GM23338 (cell line): ENCODE measurements around the gene ITPR2. TPM values are rescaled to one million over a fixed set of nuclear protein-coding genes. Genes with fewer than 3 reads are reported as not detected.

Source experiments
- ATAC-seq: fragments of 200-7000 bp; cut with Tn5 transposase; 3 replicates; pipeline ENCODE4 v1.9.1; 2020
- DNase-seq: peaks from one replicate; pipeline ENCODE4 v3.0.0-alpha.2; 2015; ENCODE audit warnings: low spot score
- H2AFZ ChIP-seq: fragments of 200-600 bp; sonication (generic); 2 replicates; pipeline ENCODE4 v1.8.0; 2016; ENCODE audit warnings: antibody characterized with exemption, mild to moderate bottlenecking, moderate library complexity
- H3F3A ChIP-seq: fragments of 200-600 bp; sonication (generic); replicated peaks from 2 replicates; pipeline ENCODE4 v1.8.0; 2017; ENCODE audit warnings: antibody characterized with exemption, mixed run types, low read depth
- H3K27ac ChIP-seq: fragments of 200-600 bp; sonication (generic); 2 replicates; pipeline ENCODE4 v1.6.1; 2016; ENCODE audit warnings: low read depth
- H3K27me3 ChIP-seq: fragments of 200-600 bp; sonication (generic); 2 replicates; pipeline ENCODE4 v1.8.0; 2016; ENCODE audit warnings: mild to moderate bottlenecking, mixed run types, moderate library complexity; ENCODE audit not compliant: insufficient read depth
- H3K36me3 ChIP-seq: fragments of 200-600 bp; sonication (generic); 2 replicates; pipeline ENCODE4 v1.8.0; 2016; ENCODE audit warnings: mild to moderate bottlenecking; ENCODE audit not compliant: insufficient read depth
- H3K4me1 ChIP-seq: fragments of 200-600 bp; sonication (generic); 2 replicates; pipeline ENCODE4 v1.8.0; 2016; ENCODE audit warnings: mild to moderate bottlenecking, moderate library complexity; ENCODE audit not compliant: insufficient read depth
- H3K4me2 ChIP-seq: fragments of 200-600 bp; sonication (generic); 2 replicates; pipeline ENCODE4 v1.7.1; 2017; ENCODE audit warnings: mixed run types
- H3K4me3 ChIP-seq: fragments of 200-600 bp; sonication (generic); 2 replicates; pipeline ENCODE4 v1.6.1; 2016; ENCODE audit warnings: mixed run types
- H3K79me2 ChIP-seq: fragments of 200-600 bp; sonication (generic); replicated peaks from 2 replicates; pipeline ENCODE4 v1.8.0; 2017; ENCODE audit warnings: mild to moderate bottlenecking; ENCODE audit not compliant: insufficient read depth
- H3K9me2 ChIP-seq: fragments of 200-600 bp; sonication (generic); 2 replicates; pipeline ENCODE4 v1.8.0; 2017; ENCODE audit not compliant: insufficient read depth
- H4K20me1 ChIP-seq: fragments of 200-600 bp; sonication (generic); replicated peaks from 2 replicates; pipeline ENCODE4 v1.8.0; 2017; ENCODE audit warnings: mild to moderate bottlenecking; ENCODE audit not compliant: insufficient read depth
- H3K27ac Mint-ChIP-seq: 2 replicates; pipeline ENCODE4 v1.8.0; 2020; ENCODE audit warnings: inconsistent platforms, mild to moderate bottlenecking, moderate library complexity, mixed read lengths
- H3K27me3 Mint-ChIP-seq: 3 replicates; pipeline ENCODE4 v1.8.0; 2022; ENCODE audit warnings: low read depth, mild to moderate bottlenecking, moderate library complexity, mixed read lengths, inconsistent platforms; ENCODE audit not compliant: insufficient read depth, poor library complexity
- H3K36me3 Mint-ChIP-seq: 3 replicates; pipeline ENCODE4 v1.8.0; 2021; ENCODE audit warnings: low read depth, mild to moderate bottlenecking, inconsistent platforms, moderate library complexity, mixed read lengths
- H3K4me1 Mint-ChIP-seq: 3 replicates; pipeline ENCODE4 v1.8.0; 2020; ENCODE audit warnings: mild to moderate bottlenecking, inconsistent platforms, mixed read lengths
- H3K4me3 Mint-ChIP-seq: 3 replicates; pipeline ENCODE4 v1.8.0; 2021; ENCODE audit warnings: moderate library complexity, mild to moderate bottlenecking, inconsistent platforms, mixed read lengths
- H3K9me3 Mint-ChIP-seq: 3 replicates; pipeline ENCODE4 v1.8.0; 2020; ENCODE audit warnings: moderate library complexity, mild to moderate bottlenecking, inconsistent platforms, mixed read lengths
- CREB1 ChIP-seq: fragments of 250-450 bp; sonication (Bioruptor Pico); IDR thresholded peaks from 2 replicates; pipeline ENCODE4 v1.5.0; 2020; ENCODE audit warnings: low read depth, mild to moderate bottlenecking, moderate library complexity
- EZH2 ChIP-seq: fragments of 200-600 bp; sonication (generic); IDR thresholded peaks from one replicate; pipeline ENCODE4 v1.8.0; 2017; ENCODE audit warnings: antibody characterized with exemption, mild to moderate bottlenecking, low read depth; ENCODE audit not compliant: unreplicated experiment
- EZH2phosphoT487 ChIP-seq: fragments of 200-600 bp; sonication (generic); IDR thresholded peaks from one replicate; pipeline ENCODE4 v1.8.1; 2018; ENCODE audit warnings: antibody characterized with exemption; ENCODE audit not compliant: unreplicated experiment
- JUNB ChIP-seq: IDR thresholded peaks from one replicate; pipeline ENCODE4 v1.6.1; 2016; ENCODE audit warnings: antibody characterized with exemption; ENCODE audit not compliant: unreplicated experiment
- NANOG ChIP-seq: IDR thresholded peaks from 2 replicates; pipeline ENCODE4 v1.6.1; 2016; ENCODE audit warnings: antibody characterized with exemption, borderline replicate concordance
- POLR2AphosphoS5 ChIP-seq: IDR thresholded peaks from 2 replicates; pipeline ENCODE4 v1.6.1; 2016; ENCODE audit warnings: antibody characterized with exemption, low read depth
- STAT1 ChIP-seq: IDR thresholded peaks from one replicate; pipeline ENCODE4 v1.6.1; 2016; ENCODE audit warnings: antibody characterized with exemption; ENCODE audit not compliant: unreplicated experiment
- ZNF114 ChIP-seq: fragments of 250-450 bp; sonication (Bioruptor Pico); IDR thresholded peaks from 2 replicates; pipeline ENCODE4 v1.5.0; 2020; ENCODE audit warnings: mild to moderate bottlenecking, moderate library complexity
- ZNF331 ChIP-seq: fragments of 250-450 bp; sonication (Bioruptor Pico); IDR thresholded peaks from 2 replicates; pipeline ENCODE4 v1.5.0; 2020; ENCODE audit warnings: low read depth, mild to moderate bottlenecking, moderate library complexity
- polyA plus RNA-seq: library from polyadenylated mRNA; unstranded; fragments of >200 nt; fragmentation: Nextera tagmentation; extraction: Ambion mirVana; gene quantifications from 2 replicates; pipeline ENCODE4 v1.2.1, GENCODE V29; 2016
- total RNA-seq: library from RNA; depleted of rRNA; stranded (reverse); fragments of >200 nt; shearing (Covaris generic); gene quantifications from 2 replicates; pipeline ENCODE4 v1.2.3, GENCODE V29; 2014
- TF ChIP-seq, protein P1 (sequence below): IDR thresholded peaks from 2 replicates; pipeline ENCODE4 v1.6.1; 2016; ENCODE audit warnings: antibody characterized with exemption
- TF ChIP-seq, protein P2 (sequence below): IDR thresholded peaks from one replicate; pipeline ENCODE4 v1.6.1; 2018; ENCODE audit warnings: antibody characterized with exemption; ENCODE audit not compliant: unreplicated experiment
- TF ChIP-seq, protein P3 (sequence below): fragments of 250-450 bp; sonication (Bioruptor Pico); IDR thresholded peaks from 2 replicates; pipeline ENCODE4 v1.5.0; 2020; ENCODE audit warnings: mild to moderate bottlenecking, moderate library complexity
- TF ChIP-seq, protein P4 (sequence below), 2 experiments: fragments of 200-600 bp in 1 of 2; sonication (generic) in 1 of 2; conservative IDR thresholded peaks; 2 replicates each; pipeline versions ENCODE4 v1.5.1 to v1.6.1; 2016 to 2017; ENCODE audit warnings: antibody characterized with exemption in 2 of 2, low read depth in 2 of 2, mild to moderate bottlenecking in 2 of 2, moderate library complexity in 1 of 2

The ITPR2 gene
- total and polyA plus RNA-seq, 2 experiments from 2014 or later: 44.5 to 65.2 TPM

DNA sequence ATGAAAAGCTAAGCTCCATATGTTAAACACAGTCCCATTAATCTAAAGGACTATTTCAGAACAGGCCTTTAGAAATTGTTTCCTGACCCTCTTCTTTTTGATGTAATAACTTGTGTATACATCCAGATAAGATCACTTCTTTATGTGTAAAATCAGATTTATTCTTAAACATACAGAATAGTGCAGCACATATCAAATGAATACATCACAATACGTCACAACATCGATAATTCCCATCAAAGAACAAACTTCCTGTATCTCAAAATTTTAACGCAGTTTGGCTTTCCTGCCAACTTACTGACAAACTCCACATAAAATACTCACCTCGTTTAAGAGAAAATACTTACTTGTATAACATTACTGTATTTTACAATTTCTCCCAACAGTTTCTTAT is 108.7 kb downstream of the ITPR2 start:
- Mint-ChIP-seq H3K9me3 (no peaks in the 10 kb centered on the region), H3K27ac (no peak overlapping the region), H3K36me3 (no peaks in the 10 kb centered on the region), H3K4me3 (no peak overlapping the region), H3K4me1 (peaks cover 16% of the 10 kb centered on the region; the same call in 2 of the 3 replicates), H3K27me3 (no peaks in the 10 kb centered on the region)
- ATAC-seq (no peak), DNase-seq (no peak)
- no peaks in the 10 kb centered on the region for H3K27me3 ChIP-seq
- no peak overlapping the region for H3K4me3 ChIP-seq
- no peaks in the 10 kb centered on the region for H3F3A ChIP-seq
- peaks cover 18% of the 10 kb centered on the region for H3K4me1 ChIP-seq
- H3K9me2 ChIP-seq: no peaks in the 10 kb centered on the region
- TF ChIP-seq EZH2 (no peak), JUNB (no peak), EZH2phosphoT487 (no peak), NANOG (no peak), STAT1 (no peak), POLR2AphosphoS5 (no peak), ZNF114 (CRISPR knock-in tag) (no peak), CREB1 (CRISPR knock-in tag) (no peak), ZNF331 (CRISPR knock-in tag) (no peak)
- TF ChIP-seq, protein P1, sequence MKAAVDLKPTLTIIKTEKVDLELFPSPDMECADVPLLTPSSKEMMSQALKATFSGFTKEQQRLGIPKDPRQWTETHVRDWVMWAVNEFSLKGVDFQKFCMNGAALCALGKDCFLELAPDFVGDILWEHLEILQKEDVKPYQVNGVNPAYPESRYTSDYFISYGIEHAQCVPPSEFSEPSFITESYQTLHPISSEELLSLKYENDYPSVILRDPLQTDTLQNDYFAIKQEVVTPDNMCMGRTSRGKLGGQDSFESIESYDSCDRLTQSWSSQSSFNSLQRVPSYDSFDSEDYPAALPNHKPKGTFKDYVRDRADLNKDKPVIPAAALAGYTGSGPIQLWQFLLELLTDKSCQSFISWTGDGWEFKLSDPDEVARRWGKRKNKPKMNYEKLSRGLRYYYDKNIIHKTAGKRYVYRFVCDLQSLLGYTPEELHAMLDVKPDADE: no peak
- TF ChIP-seq, protein P2, sequence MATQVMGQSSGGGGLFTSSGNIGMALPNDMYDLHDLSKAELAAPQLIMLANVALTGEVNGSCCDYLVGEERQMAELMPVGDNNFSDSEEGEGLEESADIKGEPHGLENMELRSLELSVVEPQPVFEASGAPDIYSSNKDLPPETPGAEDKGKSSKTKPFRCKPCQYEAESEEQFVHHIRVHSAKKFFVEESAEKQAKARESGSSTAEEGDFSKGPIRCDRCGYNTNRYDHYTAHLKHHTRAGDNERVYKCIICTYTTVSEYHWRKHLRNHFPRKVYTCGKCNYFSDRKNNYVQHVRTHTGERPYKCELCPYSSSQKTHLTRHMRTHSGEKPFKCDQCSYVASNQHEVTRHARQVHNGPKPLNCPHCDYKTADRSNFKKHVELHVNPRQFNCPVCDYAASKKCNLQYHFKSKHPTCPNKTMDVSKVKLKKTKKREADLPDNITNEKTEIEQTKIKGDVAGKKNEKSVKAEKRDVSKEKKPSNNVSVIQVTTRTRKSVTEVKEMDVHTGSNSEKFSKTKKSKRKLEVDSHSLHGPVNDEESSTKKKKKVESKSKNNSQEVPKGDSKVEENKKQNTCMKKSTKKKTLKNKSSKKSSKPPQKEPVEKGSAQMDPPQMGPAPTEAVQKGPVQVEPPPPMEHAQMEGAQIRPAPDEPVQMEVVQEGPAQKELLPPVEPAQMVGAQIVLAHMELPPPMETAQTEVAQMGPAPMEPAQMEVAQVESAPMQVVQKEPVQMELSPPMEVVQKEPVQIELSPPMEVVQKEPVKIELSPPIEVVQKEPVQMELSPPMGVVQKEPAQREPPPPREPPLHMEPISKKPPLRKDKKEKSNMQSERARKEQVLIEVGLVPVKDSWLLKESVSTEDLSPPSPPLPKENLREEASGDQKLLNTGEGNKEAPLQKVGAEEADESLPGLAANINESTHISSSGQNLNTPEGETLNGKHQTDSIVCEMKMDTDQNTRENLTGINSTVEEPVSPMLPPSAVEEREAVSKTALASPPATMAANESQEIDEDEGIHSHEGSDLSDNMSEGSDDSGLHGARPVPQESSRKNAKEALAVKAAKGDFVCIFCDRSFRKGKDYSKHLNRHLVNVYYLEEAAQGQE: no peak
- TF ChIP-seq, protein P3, sequence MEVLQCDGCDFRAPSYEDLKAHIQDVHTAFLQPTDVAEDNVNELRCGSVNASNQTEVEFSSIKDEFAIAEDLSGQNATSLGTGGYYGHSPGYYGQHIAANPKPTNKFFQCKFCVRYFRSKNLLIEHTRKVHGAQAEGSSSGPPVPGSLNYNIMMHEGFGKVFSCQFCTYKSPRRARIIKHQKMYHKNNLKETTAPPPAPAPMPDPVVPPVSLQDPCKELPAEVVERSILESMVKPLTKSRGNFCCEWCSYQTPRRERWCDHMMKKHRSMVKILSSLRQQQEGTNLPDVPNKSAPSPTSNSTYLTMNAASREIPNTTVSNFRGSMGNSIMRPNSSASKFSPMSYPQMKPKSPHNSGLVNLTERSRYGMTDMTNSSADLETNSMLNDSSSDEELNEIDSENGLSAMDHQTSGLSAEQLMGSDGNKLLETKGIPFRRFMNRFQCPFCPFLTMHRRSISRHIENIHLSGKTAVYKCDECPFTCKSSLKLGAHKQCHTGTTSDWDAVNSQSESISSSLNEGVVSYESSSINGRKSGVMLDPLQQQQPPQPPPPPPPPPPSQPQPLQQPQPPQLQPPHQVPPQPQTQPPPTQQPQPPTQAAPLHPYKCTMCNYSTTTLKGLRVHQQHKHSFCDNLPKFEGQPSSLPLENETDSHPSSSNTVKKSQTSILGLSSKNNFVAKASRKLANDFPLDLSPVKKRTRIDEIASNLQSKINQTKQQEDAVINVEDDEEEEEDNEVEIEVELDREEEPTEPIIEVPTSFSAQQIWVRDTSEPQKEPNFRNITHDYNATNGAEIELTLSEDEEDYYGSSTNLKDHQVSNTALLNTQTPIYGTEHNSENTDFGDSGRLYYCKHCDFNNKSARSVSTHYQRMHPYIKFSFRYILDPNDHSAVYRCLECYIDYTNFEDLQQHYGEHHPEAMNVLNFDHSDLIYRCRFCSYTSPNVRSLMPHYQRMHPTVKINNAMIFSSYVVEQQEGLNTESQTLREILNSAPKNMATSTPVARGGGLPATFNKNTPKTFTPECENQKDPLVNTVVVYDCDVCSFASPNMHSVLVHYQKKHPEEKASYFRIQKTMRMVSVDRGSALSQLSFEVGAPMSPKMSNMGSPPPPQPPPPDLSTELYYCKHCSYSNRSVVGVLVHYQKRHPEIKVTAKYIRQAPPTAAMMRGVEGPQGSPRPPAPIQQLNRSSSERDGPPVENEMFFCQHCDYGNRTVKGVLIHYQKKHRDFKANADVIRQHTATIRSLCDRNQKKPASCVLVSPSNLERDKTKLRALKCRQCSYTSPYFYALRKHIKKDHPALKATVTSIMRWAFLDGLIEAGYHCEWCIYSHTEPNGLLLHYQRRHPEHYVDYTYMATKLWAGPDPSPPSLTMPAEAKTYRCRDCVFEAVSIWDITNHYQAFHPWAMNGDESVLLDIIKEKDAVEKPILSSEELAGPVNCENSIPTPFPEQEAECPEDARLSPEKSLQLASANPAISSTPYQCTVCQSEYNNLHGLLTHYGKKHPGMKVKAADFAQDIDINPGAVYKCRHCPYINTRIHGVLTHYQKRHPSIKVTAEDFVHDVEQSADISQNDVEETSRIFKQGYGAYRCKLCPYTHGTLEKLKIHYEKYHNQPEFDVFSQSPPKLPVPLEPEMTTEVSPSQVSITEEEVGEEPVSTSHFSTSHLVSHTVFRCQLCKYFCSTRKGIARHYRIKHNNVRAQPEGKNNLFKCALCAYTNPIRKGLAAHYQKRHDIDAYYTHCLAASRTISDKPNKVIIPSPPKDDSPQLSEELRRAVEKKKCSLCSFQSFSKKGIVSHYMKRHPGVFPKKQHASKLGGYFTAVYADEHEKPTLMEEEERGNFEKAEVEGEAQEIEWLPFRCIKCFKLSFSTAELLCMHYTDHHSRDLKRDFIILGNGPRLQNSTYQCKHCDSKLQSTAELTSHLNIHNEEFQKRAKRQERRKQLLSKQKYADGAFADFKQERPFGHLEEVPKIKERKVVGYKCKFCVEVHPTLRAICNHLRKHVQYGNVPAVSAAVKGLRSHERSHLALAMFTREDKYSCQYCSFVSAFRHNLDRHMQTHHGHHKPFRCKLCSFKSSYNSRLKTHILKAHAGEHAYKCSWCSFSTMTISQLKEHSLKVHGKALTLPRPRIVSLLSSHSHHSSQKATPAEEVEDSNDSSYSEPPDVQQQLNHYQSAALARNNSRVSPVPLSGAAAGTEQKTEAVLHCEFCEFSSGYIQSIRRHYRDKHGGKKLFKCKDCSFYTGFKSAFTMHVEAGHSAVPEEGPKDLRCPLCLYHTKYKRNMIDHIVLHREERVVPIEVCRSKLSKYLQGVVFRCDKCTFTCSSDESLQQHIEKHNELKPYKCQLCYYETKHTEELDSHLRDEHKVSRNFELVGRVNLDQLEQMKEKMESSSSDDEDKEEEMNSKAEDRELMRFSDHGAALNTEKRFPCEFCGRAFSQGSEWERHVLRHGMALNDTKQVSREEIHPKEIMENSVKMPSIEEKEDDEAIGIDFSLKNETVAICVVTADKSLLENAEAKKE (CRISPR knock-in tag): no peak
- TF ChIP-seq, protein P4, sequence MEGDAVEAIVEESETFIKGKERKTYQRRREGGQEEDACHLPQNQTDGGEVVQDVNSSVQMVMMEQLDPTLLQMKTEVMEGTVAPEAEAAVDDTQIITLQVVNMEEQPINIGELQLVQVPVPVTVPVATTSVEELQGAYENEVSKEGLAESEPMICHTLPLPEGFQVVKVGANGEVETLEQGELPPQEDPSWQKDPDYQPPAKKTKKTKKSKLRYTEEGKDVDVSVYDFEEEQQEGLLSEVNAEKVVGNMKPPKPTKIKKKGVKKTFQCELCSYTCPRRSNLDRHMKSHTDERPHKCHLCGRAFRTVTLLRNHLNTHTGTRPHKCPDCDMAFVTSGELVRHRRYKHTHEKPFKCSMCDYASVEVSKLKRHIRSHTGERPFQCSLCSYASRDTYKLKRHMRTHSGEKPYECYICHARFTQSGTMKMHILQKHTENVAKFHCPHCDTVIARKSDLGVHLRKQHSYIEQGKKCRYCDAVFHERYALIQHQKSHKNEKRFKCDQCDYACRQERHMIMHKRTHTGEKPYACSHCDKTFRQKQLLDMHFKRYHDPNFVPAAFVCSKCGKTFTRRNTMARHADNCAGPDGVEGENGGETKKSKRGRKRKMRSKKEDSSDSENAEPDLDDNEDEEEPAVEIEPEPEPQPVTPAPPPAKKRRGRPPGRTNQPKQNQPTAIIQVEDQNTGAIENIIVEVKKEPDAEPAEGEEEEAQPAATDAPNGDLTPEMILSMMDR (conservative IDR thresholded peaks at IDR 0.05; ENCODE audit: low read depth in 2 of 2): no peak
- no peaks in the 10 kb centered on the region for H3K36me3 ChIP-seq
- H4K20me1 ChIP-seq: 0 out of 2 replicates have a peak, but pooled peaks cover 3% of the 10 kb centered on the region
- H3K27ac ChIP-seq: no peak overlapping the region
- peaks cover 19% of the 10 kb centered on the region for H3K79me2 ChIP-seq
- no peak overlapping the region for H3K4me2 ChIP-seq
- H2AFZ ChIP-seq: no peak overlapping the region
